Urothelium cell line (cell line): ENCODE results near the gene GATB.

Source experiments
- DNase-seq: peaks from one replicate; pipeline ENCODE4 v3.0.0; 2011; ENCODE audit warnings: low spot score, mixed read lengths
- FAIRE-seq: peaks from 2 replicates; lab custom pipeline; 2011; peaks lifted over from hg19 to GRCh38; lab: Jason Lieb, UNC

The GATB gene

GRCh38 chr4:151760712-151761661 lies at the start of gene GATB:
GATB (minus strand) TSS chr4:151761007; CDS start chr4:151760982, 25 bp downstream.
- FAIRE-seq: peak; percentile 67
- DNase-seq: peak; percentile 93

GRCh38 chr4:151810476-151810875 lies 49.7 kb upstream of the GATB start:
- FAIRE-seq: no peak
- no peak for DNase-seq

- DNase-seq: no peak
- no peak for FAIRE-seq
These were observed 48.9 kb upstream of the GATB start for GRCh38 chr4:151809716-151810115.

GRCh38 chr4:151808542-151808941 lies 47.7 kb upstream of the GATB start:
- no peak for DNase-seq

GRCh38 chr4:151808120-151808529 lies 47.3 kb upstream of the GATB start:
- DNase-seq (peak; percentile 51), FAIRE-seq (no peak)

More at GRCh38 chr4:151808542-151808941, 47.7 kb upstream of the GATB start:
- no peak for FAIRE-seq

- FAIRE-seq: no peak
These were observed 46.4 kb upstream of the GATB start for GRCh38 chr4:151807220-151807619.

GRCh38 chr4:151806511-151806927 lies 45.7 kb upstream of the GATB start:
- DNase-seq (peak; percentile 64), FAIRE-seq (no peak)

More at GRCh38 chr4:151807220-151807619, 46.4 kb upstream of the GATB start:
- peak; percentile 23 for DNase-seq

GRCh38 chr4:151804821-151805220 lies 44.0 kb upstream of the GATB start:
- no peak for DNase-seq
- no peak for FAIRE-seq

GRCh38 chr4:151804086-151804630 lies 43.4 kb upstream of the GATB start:
- DNase-seq (no peak), FAIRE-seq (no peak)

GRCh38 chr4:151803246-151803645 lies 42.4 kb upstream of the GATB start:
- no peak for FAIRE-seq
- DNase-seq: no peak

GRCh38 chr4:151801547-151802516 lies 41.0 kb upstream of the GATB start:
- FAIRE-seq: no peak
- peak; percentile 46 for DNase-seq

GRCh38 chr4:151799417-151800012 lies 38.7 kb upstream of the GATB start:
- FAIRE-seq: no peak

GRCh38 chr4:151798678-151799416 lies 38.0 kb upstream of the GATB start:
- no peak for DNase-seq
- no peak for FAIRE-seq

More at GRCh38 chr4:151799417-151800012, 38.7 kb upstream of the GATB start:
- DNase-seq: no peak

GRCh38 chr4:151797853-151798252 lies 37.0 kb upstream of the GATB start:
- no peak for FAIRE-seq

GRCh38 chr4:151797131-151797530 lies 36.3 kb upstream of the GATB start:
- DNase-seq (no peak), FAIRE-seq (no peak)

More at GRCh38 chr4:151797853-151798252, 37.0 kb upstream of the GATB start:
- DNase-seq: no peak

- DNase-seq: no peak
- FAIRE-seq: no peak
These were observed 35.3 kb upstream of the GATB start for GRCh38 chr4:151796106-151796505.

GRCh38 chr4:151792995-151793394 lies 32.2 kb upstream of the GATB start:
- no peak for FAIRE-seq
- DNase-seq: no peak

GRCh38 chr4:151792530-151792929 lies 31.7 kb upstream of the GATB start:
- FAIRE-seq: no peak
- DNase-seq: no peak

GRCh38 chr4:151788021-151788420 lies 27.2 kb upstream of the GATB start:
- FAIRE-seq (no peak), DNase-seq (no peak)

GRCh38 chr4:151786158-151786495 lies 25.3 kb upstream of the GATB start:
- FAIRE-seq: no peak
- no peak for DNase-seq
